ENCODE measurements around the gene RPL13. TPM values are rescaled to one million over a fixed set of nuclear protein-coding genes. Genes with fewer than 3 reads are reported as not detected.

The RPL13 gene
- total and polyA plus RNA-seq, 2 of the 13 experiments (the other 11 are each of a cell fraction or from before 2014, with no cell fraction given): 2,988 to 4,411 TPM

DNA sequence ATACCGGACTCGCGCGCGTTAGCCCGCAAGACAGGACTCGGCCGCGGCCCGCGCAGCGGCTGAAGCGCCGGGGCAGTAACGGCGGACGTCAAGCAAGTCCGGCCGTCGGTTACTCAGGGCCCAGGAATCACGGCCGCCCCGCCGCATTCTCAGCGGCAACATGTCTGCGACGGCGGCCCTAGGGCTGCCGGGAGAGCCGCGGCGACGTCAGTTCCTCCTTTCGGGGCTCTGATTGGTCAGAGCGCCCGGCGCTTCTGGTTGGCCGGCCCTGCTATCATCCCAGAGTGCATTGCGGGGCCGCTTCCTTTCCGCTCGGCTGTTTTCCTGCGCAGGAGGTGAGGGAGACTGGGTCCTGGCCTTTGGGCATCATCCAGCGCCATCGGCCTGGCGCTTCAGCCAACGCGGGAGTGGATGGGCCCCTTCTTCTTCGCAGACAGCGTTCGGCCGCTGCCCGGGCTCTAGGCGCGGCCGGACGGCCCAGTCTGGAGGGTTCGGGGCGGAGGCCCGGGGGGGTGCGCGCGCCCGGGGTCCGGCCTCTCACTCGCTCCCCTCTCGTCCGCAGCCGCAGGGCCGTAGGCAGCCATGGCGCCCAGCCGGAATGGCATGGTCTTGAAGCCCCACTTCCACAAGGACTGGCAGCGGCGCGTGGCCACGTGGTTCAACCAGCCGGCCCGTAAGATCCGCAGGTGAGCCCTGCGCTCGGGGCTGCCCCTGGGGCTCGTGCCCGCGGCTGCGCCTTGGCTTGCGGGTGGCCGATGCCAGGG lies at the start of gene RPL13 (continued):
- peak; percentile 38 for TF ChIP-seq HDAC2 (CRISPR knock-in tag; IDR thresholded peaks at IDR 0.05)
- peak; percentile 96 for TF ChIP-seq KAT8 (CRISPR knock-in tag; IDR thresholded peaks at IDR 0.05)
- no peak; the same call in none of the 2 replicates for TF ChIP-seq KLF15 (CRISPR knock-in tag; IDR thresholded peaks at IDR 0.05; ENCODE audit: borderline replicate concordance)
- TF ChIP-seq E2F2 (CRISPR knock-in tag; IDR thresholded peaks at IDR 0.05; ENCODE audit: borderline replicate concordance): peak; percentile 66; the same call in 1 of the 2 replicates
- TF ChIP-seq, protein P1, sequence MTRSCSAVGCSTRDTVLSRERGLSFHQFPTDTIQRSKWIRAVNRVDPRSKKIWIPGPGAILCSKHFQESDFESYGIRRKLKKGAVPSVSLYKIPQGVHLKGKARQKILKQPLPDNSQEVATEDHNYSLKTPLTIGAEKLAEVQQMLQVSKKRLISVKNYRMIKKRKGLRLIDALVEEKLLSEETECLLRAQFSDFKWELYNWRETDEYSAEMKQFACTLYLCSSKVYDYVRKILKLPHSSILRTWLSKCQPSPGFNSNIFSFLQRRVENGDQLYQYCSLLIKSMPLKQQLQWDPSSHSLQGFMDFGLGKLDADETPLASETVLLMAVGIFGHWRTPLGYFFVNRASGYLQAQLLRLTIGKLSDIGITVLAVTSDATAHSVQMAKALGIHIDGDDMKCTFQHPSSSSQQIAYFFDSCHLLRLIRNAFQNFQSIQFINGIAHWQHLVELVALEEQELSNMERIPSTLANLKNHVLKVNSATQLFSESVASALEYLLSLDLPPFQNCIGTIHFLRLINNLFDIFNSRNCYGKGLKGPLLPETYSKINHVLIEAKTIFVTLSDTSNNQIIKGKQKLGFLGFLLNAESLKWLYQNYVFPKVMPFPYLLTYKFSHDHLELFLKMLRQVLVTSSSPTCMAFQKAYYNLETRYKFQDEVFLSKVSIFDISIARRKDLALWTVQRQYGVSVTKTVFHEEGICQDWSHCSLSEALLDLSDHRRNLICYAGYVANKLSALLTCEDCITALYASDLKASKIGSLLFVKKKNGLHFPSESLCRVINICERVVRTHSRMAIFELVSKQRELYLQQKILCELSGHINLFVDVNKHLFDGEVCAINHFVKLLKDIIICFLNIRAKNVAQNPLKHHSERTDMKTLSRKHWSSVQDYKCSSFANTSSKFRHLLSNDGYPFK (CRISPR knock-in tag; IDR thresholded peaks at IDR 0.05; ENCODE audit: borderline replicate concordance): peak; percentile 92
- TF ChIP-seq TOPORS (CRISPR knock-in tag; IDR thresholded peaks at IDR 0.05): peak; percentile 87
- peak; percentile 62; the same call in 1 of the 2 replicates for TF ChIP-seq TBX3 (IDR thresholded peaks at IDR 0.05; ENCODE audit: borderline replicate concordance)
- TF ChIP-seq, protein P2, sequence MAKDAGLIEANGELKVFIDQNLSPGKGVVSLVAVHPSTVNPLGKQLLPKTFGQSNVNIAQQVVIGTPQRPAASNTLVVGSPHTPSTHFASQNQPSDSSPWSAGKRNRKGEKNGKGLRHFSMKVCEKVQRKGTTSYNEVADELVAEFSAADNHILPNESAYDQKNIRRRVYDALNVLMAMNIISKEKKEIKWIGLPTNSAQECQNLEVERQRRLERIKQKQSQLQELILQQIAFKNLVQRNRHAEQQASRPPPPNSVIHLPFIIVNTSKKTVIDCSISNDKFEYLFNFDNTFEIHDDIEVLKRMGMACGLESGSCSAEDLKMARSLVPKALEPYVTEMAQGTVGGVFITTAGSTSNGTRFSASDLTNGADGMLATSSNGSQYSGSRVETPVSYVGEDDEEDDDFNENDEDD (CRISPR knock-in tag; IDR thresholded peaks at IDR 0.05; ENCODE audit: borderline replicate concordance): peak; percentile 69; the same call in 1 of the 2 replicates
- TF ChIP-seq ARID2 (CRISPR knock-in tag; IDR thresholded peaks at IDR 0.05; ENCODE audit: borderline replicate concordance): peak; percentile 57
- peak; percentile 94; the same call in 1 of the 2 replicates for TF ChIP-seq ZNF564 (CRISPR knock-in tag; IDR thresholded peaks at IDR 0.05)
- no peak for TF ChIP-seq FOXM1 (CRISPR knock-in tag; IDR thresholded peaks at IDR 0.05)
- peak; percentile 53; the same call in 1 of the 2 replicates for TF ChIP-seq ZKSCAN1 (IDR thresholded peaks at IDR 0.05; ENCODE audit: low read length)
- peak; percentile 83; the same call in 1 of the 2 replicates for TF ChIP-seq ZNF740 (CRISPR knock-in tag; IDR thresholded peaks at IDR 0.05)
- peak; percentile 93 for TF ChIP-seq ZNF224 (CRISPR knock-in tag; IDR thresholded peaks at IDR 0.05)
- TF ChIP-seq, protein P3, sequence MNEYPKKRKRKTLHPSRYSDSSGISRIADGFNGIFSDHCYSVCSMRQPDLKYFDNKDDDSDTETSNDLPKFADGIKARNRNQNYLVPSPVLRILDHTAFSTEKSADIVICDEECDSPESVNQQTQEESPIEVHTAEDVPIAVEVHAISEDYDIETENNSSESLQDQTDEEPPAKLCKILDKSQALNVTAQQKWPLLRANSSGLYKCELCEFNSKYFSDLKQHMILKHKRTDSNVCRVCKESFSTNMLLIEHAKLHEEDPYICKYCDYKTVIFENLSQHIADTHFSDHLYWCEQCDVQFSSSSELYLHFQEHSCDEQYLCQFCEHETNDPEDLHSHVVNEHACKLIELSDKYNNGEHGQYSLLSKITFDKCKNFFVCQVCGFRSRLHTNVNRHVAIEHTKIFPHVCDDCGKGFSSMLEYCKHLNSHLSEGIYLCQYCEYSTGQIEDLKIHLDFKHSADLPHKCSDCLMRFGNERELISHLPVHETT (CRISPR knock-in tag; conservative IDR thresholded peaks at IDR 0.05): peak; percentile 88
- TF ChIP-seq, protein P4, sequence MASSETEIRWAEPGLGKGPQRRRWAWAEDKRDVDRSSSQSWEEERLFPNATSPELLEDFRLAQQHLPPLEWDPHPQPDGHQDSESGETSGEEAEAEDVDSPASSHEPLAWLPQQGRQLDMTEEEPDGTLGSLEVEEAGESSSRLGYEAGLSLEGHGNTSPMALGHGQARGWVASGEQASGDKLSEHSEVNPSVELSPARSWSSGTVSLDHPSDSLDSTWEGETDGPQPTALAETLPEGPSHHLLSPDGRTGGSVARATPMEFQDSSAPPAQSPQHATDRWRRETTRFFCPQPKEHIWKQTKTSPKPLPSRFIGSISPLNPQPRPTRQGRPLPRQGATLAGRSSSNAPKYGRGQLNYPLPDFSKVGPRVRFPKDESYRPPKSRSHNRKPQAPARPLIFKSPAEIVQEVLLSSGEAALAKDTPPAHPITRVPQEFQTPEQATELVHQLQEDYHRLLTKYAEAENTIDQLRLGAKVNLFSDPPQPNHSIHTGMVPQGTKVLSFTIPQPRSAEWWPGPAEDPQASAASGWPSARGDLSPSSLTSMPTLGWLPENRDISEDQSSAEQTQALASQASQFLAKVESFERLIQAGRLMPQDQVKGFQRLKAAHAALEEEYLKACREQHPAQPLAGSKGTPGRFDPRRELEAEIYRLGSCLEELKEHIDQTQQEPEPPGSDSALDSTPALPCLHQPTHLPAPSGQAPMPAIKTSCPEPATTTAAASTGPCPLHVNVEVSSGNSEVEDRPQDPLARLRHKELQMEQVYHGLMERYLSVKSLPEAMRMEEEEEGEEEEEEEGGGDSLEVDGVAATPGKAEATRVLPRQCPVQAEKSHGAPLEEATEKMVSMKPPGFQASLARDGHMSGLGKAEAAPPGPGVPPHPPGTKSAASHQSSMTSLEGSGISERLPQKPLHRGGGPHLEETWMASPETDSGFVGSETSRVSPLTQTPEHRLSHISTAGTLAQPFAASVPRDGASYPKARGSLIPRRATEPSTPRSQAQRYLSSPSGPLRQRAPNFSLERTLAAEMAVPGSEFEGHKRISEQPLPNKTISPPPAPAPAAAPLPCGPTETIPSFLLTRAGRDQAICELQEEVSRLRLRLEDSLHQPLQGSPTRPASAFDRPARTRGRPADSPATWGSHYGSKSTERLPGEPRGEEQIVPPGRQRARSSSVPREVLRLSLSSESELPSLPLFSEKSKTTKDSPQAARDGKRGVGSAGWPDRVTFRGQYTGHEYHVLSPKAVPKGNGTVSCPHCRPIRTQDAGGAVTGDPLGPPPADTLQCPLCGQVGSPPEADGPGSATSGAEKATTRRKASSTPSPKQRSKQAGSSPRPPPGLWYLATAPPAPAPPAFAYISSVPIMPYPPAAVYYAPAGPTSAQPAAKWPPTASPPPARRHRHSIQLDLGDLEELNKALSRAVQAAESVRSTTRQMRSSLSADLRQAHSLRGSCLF (CRISPR knock-in tag; IDR thresholded peaks at IDR 0.05; ENCODE audit: borderline replicate concordance): no peak; the same call in 1 of the 2 replicates
